Stomach (tissue), 9 donors: ENCODE measurements around the gene ZNF497. TPM values are rescaled to one million over a fixed set of nuclear protein-coding genes. Genes with fewer than 3 reads are reported as not detected.

Source experiments
- DNase-seq, 2 donors: peaks; one replicate each; pipeline versions ENCODE4 v3.0.0 to v3.0.0-alpha.2; 2013 to 2019
- H3K27ac ChIP-seq, 5 donors: fragments of 200-600 bp in 4 of 5; sonication (generic) in 4 of 5; one replicate each; pipeline ENCODE4 v1.5.1; 2013 to 2019; ENCODE audit warnings: mild to moderate bottlenecking in 1 of 5, moderate library complexity in 1 of 5
- H3K27me3 ChIP-seq, 3 donors: fragments of 200-600 bp; sonication (generic); one replicate each; pipeline ENCODE4 v1.5.1; 2017 to 2019; ENCODE audit warnings: mixed run types in 1 of 3
- H3K36me3 ChIP-seq, 4 donors: fragments of 200-600 bp; sonication (generic); 1 replicate in 3 of 4; 2 replicates in 1 of 4; pipeline ENCODE4 v1.5.1; 2016 to 2019
- H3K4me1 ChIP-seq, 4 donors: fragments of 200-600 bp; sonication (generic); one replicate each; pipeline ENCODE4 v1.5.1; 2016 to 2019
- H3K4me3 ChIP-seq, 4 donors: fragments of 200-600 bp; sonication (generic) in 3 of 4; one replicate each; pipeline ENCODE4 v1.5.1; 2016 to 2019; ENCODE audit warnings: mild to moderate bottlenecking in 1 of 4
- H3K9me3 ChIP-seq, 4 donors: fragments of 200-600 bp; sonication (generic); one replicate each; pipeline ENCODE4 v1.5.1; 2016 to 2019
- EP300 ChIP-seq: sonication (generic); formaldehyde crosslinking; IDR thresholded peaks from one replicate; pipeline ENCODE4 v1.6.1; 2017; ENCODE audit warnings: antibody characterized with exemption
- POLR2A ChIP-seq, 4 donors: fragments of 450-650 bp; IDR thresholded peaks; one replicate each; pipeline ENCODE4 v1.6.1; 2016; ENCODE audit warnings: antibody characterized with exemption in 4 of 4, control low read depth in 2 of 4, mild to moderate bottlenecking in 1 of 4, moderate library complexity in 1 of 4
- POLR2AphosphoS5 ChIP-seq, 3 donors: sonication (generic); formaldehyde crosslinking; IDR thresholded peaks; one replicate each; pipeline ENCODE4 v1.6.1; 2016; ENCODE audit warnings: antibody characterized with exemption in 3 of 3
- WGBS, 5 donors: extraction: QIAGEN DNeasy Blood & Tissue Kit in 3 of 5; methylation state at CpG; one replicate each; pipeline versions ENCODE4 v1.1.5 to v1.1.7; 2013 to 2018; 5-methylcytosine and 5-hydroxymethylcytosine counted together
- intact Hi-C: fragments of 100-400 bp; cut with DNase I; formaldehyde crosslinking; loops from one replicate; pipeline ENCODE4 v1.15.1; 2023; ENCODE audit warnings: low total_unique reads
- polyA plus RNA-seq, 3 donors: library from polyadenylated mRNA; stranded (reverse); fragments of 200-250 nt; gene quantifications; one replicate each; pipeline ENCODE4 v1.2.3, GENCODE V29; 2013
- total RNA-seq, 5 donors: library from RNA; depleted of rRNA; stranded (reverse); fragments of >200 nt; gene quantifications; one replicate each; pipeline versions ENCODE4 v1.1.0 to v1.2.3, GENCODE V29; 2014 to 2016
- TF ChIP-seq, protein P1 (sequence below), 7 experiments: fragments of 450-650 bp in 4 of 7; fragments of 200-600 bp in 3 of 7; sonication (generic) in 3 of 7; IDR thresholded peaks; one replicate each; pipeline ENCODE4 v1.5.1; 2016 to 2019; ENCODE audit warnings: antibody characterized with exemption in 7 of 7, control low read depth in 2 of 7, mild to moderate bottlenecking in 1 of 7
- donor health status: healthy with polysubstance abuse.
- donor health status: Bipolar disorder and iron deficiency.
- donor health status: healthy.

ZNF497 gene
- total and polyA plus RNA-seq, 8 donors: 0.12 to 12.3 (median 1.0) TPM; not detected in 1

DNA sequence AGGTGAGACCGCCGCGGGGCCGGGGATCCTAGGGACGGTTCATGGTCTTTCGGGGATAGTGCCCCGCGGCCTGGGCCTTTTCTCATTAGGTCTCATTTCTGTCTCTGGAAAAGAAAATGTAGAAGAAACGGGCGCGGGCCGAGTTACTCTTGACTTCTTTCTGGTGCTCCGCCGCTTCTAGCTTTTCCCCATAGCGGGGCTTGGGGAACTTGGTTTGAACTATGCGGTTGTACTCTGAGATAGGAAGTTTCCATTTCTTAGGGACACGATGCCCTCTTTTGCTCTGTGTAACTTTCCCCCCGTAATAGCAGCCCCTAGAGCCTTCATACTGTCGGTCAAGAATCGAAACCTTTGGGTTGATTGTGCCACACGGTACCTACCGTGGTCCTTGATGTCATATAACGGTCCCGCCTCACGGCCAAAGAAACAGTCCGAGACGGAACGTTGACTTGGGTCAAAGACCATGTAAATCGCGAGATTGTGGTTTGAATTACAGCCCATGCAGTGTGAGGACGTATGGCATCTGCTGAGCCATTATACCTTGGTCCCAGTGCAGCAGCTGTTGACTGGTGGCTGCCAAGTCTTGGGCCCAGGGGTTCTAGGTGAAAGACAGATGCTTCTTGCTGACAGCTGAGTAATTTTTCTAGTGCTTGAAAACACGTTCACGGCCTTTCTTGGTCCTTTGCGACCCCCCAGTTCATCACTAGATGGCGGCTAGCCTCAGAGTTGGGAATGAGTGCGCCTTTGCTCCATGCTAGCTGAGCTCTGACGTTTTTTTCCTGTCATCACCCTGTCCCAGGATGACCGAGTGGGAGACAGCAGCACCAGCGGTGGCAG lies 25.0 kb upstream of the ZNF497 start:
- 6 to 9% (median 8%) methylated on average over 31 to 39 of the region's 39 CpGs for WGBS, 5 donors
- no peaks in the 10 kb centered on the region for H3K9me3 ChIP-seq
- peak overlapping the region; percentile 49 to 97 (median 97) for H3K27ac ChIP-seq
- intact Hi-C loops: no loop called here
- H3K4me3 ChIP-seq: peak overlapping the region; percentile 56 to 98 (median 87)
- H3K4me1 ChIP-seq: peaks cover 22 to 61% (median 48%) of the 10 kb centered on the region in 4 donors
- TF ChIP-seq EP300: no peak
- TF ChIP-seq, protein P1, sequence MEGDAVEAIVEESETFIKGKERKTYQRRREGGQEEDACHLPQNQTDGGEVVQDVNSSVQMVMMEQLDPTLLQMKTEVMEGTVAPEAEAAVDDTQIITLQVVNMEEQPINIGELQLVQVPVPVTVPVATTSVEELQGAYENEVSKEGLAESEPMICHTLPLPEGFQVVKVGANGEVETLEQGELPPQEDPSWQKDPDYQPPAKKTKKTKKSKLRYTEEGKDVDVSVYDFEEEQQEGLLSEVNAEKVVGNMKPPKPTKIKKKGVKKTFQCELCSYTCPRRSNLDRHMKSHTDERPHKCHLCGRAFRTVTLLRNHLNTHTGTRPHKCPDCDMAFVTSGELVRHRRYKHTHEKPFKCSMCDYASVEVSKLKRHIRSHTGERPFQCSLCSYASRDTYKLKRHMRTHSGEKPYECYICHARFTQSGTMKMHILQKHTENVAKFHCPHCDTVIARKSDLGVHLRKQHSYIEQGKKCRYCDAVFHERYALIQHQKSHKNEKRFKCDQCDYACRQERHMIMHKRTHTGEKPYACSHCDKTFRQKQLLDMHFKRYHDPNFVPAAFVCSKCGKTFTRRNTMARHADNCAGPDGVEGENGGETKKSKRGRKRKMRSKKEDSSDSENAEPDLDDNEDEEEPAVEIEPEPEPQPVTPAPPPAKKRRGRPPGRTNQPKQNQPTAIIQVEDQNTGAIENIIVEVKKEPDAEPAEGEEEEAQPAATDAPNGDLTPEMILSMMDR (IDR thresholded peaks at IDR 0.05): no peak
- no peak for TF ChIP-seq POLR2A (IDR thresholded peaks at IDR 0.05)
- no peak for TF ChIP-seq POLR2AphosphoS5 (IDR thresholded peaks at IDR 0.05)
- H3K27me3 ChIP-seq: no peaks in the 10 kb centered on the region
- peak in 1 of 2 donors; percentile 9 for DNase-seq
- H3K36me3 ChIP-seq: peaks cover 28 to 47% (median 45%) of the 10 kb centered on the region in 4 donors

DNA sequence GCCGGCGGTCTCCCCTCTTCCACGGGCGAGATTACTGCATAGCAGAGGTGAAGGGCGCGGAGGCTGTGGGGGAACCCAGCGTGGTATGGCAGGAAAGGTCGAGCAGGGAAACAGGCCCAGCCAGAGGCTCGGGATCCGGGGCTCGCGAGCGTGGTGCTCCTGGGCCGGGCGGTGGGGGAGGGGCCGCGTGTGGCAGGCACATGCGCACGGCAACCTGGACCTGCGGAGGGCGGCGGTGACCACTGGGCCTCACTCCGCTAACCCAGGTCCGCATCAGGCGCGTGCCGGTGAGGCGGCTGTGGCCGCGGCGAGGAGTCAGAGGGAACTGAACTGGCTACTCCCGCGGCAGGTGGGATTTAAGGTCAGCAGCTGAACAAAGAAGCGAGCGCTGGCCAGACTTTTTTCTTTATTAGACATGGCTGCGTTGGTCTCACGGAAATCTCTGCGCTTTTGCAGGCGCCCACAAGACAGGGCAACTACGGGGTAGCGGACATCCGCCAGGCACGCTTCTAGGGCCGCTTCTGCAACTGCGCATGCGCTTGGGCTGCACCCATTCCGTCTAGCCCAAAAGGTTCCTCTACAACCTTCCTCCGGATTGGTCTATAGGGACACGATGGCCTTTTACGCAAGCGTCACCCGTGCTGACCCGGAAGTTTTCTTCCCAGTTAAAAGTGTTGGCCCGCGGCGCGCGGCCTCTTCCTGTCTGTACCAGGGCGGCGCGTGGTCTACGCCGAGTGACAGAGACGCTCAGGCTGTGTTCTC lies 24.2 kb upstream of the ZNF497 start, which contains the start of gene RPS5:
TSS of gene RPS5 (plus strand) at position 694 of the 762 bp plus-strand sequence. CDS start 869 bp downstream, outside the sequence.
- Histone ChIP-seq H3K4me1 (peaks cover 27 to 69% (median 55%) of the 10 kb centered on the region in 4 donors), H3K4me3 (peak within 1 kb of the TSS; percentile 56 to 98 (median 87)), H3K36me3 (peaks cover 21 to 39% (median 38%) of the 10 kb centered on the region in 4 donors), H3K27ac (peak within 1 kb of the TSS; percentile 93 to 98 (median 97)), H3K27me3 (no peaks in the 10 kb centered on the region), H3K9me3 (no peaks in the 10 kb centered on the region)
- peak; percentile 96 to 99 for DNase-seq
- 0 to 1% (median 0%) methylated on average over 42 to 64 of the region's 64 CpGs for WGBS, 5 donors
- intact Hi-C loops: no loop called here
- TF ChIP-seq, protein P1 (IDR thresholded peaks at IDR 0.05): no peak
- TF ChIP-seq POLR2AphosphoS5 (IDR thresholded peaks at IDR 0.05): peak; percentile 38 to 91 (median 84)
- peak in 2 of 4 donors; percentile 33 to 46 for TF ChIP-seq POLR2A (IDR thresholded peaks at IDR 0.05)

DNA sequence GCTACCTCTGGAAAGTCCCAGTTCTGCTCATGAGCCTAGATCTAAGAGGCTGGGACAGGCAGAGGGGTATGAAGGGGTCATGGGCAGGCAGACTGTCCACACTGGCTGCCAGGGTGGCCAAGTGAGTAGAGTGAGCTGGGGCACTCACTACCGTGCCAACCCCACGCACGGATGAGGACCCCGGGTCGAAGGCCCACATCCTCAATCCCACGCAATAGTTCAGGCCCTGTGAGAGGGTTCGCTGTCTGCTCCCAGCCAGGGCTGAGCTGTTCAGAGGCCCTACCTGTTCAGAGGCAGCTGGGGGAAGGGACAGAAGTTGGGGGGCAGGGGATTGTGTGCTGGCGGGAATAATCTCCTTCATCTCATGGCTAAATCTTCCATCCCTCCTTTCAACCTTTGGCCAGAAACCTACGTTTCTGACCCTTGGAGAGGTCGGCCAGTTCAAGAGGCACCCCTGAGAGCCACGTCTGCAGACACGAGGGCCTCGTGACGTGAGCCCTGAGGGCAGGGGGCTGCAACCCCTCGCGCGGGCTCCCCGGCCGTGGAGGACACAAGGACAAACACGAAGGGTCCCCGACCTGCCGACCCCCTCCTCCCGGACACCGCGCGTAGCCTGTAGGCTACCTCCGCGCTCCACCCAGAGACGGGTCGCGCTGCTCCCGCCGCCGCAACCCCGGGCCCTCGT lies 23.5 kb upstream of the ZNF497 start:
- H3K4me1 ChIP-seq: peaks cover 31 to 68% (median 59%) of the 10 kb centered on the region in 4 donors
- H3K36me3 ChIP-seq: peaks cover 14 to 31% (median 30%) of the 10 kb centered on the region in 4 donors
- intact Hi-C loops: no loop called here
- no peaks in the 10 kb centered on the region for H3K9me3 ChIP-seq
- TF ChIP-seq POLR2A (IDR thresholded peaks at IDR 0.05) (no peak), POLR2AphosphoS5 (IDR thresholded peaks at IDR 0.05) (no peak), EP300 (no peak)
- TF ChIP-seq, protein P1 (IDR thresholded peaks at IDR 0.05): no peak
- no peaks in the 10 kb centered on the region for H3K27me3 ChIP-seq
- H3K27ac ChIP-seq: peak overlapping the region; percentile 93 to 98 (median 97)
- WGBS, 5 donors: 5 to 22% (median 7%) methylated on average over 13 to 36 of the region's 36 CpGs
- peak in 1 of 2 donors; percentile 44 for DNase-seq
- peak overlapping the region; percentile 56 to 98 (median 87) for H3K4me3 ChIP-seq
